ENCODE data around the gene ZCCHC7. TPM values are rescaled to one million over a fixed set of nuclear protein-coding genes. Genes with fewer than 3 reads are reported as not detected.

ZCCHC7 gene
- total and polyA plus RNA-seq, 10 of the 15 experiments (the other 5 are each of a cell fraction or from before 2014, with no cell fraction given), result 42.9 to 178 (median 53.3) TPM

DNA sequence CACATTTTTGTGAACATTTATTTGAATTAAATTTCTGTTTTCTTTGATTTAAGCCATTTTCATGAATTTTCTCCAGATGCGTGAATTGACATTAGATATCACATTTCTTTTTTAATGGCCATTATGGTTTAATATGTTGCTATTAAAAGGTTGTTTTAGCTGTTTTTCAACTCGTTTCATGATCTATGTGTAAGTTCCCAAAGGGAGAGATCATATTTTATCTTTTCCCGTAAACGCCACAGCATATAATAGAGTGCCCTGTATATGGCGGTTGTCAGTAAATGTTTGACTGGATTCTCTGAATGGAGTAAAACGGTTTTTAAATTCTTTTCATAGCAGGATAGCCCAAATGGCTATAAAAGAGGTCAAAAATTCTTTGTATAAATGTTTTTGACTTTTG is 35.8 kb downstream of the ZCCHC7 start (continued):
- TF ChIP-seq BHLHE40 (IDR thresholded peaks at IDR 0.05; ENCODE audit: borderline replicate concordance in 1 of 2, low read depth in 2 of 2, low read length in 1 of 2), result no peak
- TF ChIP-seq, protein P1, sequence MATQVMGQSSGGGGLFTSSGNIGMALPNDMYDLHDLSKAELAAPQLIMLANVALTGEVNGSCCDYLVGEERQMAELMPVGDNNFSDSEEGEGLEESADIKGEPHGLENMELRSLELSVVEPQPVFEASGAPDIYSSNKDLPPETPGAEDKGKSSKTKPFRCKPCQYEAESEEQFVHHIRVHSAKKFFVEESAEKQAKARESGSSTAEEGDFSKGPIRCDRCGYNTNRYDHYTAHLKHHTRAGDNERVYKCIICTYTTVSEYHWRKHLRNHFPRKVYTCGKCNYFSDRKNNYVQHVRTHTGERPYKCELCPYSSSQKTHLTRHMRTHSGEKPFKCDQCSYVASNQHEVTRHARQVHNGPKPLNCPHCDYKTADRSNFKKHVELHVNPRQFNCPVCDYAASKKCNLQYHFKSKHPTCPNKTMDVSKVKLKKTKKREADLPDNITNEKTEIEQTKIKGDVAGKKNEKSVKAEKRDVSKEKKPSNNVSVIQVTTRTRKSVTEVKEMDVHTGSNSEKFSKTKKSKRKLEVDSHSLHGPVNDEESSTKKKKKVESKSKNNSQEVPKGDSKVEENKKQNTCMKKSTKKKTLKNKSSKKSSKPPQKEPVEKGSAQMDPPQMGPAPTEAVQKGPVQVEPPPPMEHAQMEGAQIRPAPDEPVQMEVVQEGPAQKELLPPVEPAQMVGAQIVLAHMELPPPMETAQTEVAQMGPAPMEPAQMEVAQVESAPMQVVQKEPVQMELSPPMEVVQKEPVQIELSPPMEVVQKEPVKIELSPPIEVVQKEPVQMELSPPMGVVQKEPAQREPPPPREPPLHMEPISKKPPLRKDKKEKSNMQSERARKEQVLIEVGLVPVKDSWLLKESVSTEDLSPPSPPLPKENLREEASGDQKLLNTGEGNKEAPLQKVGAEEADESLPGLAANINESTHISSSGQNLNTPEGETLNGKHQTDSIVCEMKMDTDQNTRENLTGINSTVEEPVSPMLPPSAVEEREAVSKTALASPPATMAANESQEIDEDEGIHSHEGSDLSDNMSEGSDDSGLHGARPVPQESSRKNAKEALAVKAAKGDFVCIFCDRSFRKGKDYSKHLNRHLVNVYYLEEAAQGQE (IDR thresholded peaks at IDR 0.05; ENCODE audit: low read depth, low read length), result no peak

DNA sequence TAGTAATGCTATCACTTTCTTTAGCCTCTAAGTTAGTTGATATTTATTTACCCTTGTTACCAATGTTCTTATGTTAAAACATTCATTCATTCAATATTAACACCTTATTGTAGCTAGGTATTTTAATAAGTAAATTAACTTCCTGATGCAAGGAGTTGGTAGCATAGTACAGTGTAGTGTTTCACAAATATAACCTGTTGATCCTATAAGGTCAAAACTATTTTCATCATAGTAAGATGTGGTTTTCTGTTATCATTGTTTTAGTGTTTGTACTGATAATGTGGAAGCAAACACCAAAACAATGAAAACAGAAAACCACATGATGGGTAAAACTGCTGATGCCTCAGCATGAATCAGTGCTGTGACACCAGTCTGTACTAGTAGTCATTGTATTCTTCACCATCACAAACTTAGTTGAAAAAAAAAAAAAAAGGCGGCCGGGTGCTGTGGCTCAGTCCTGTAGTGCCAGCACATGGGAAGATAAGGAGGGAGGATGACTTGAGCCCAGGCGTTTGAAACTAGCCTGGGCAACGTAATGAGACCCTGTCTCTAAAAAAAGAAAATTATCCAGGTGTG is 36.5 kb downstream of the ZCCHC7 start:
- peaks cover 42% of the 10 kb centered on the region for H3K79me2 ChIP-seq (ENCODE audit: control insufficient read depth, insufficient read depth, low read length)
- POLR2A ChIA-PET, result interaction anchor here (0.6 to 1.6 kb wide), 3 partner anchors 14 to 156 kb away, joined by 3 to 7 read pairs (median 6); no protein-coding TSS in a partner anchor

More for the DNA sequence above, 36.5 kb downstream of the ZCCHC7 start:
- Histone ChIP-seq H3K27ac (ENCODE audit: control insufficient read depth, insufficient read depth) (no peak overlapping the region), H3K9ac (ENCODE audit: control insufficient read depth, insufficient read depth, low read length) (no peak overlapping the region), H3K4me2 (ENCODE audit: control insufficient read depth, insufficient read depth) (no peak overlapping the region), H4K20me1 (ENCODE audit: control insufficient read depth, insufficient read depth) (no peaks in the 10 kb centered on the region), H3K36me3 (ENCODE audit: control insufficient read depth in 2 of 2, insufficient read depth in 2 of 2, low read length in 1 of 2) (peaks cover 5 to 24% of the 10 kb centered on the region in 2 experiments; a peak in 3 of 4 replicates), H3K27me3 (replicated peaks in 1 of 2; ENCODE audit: control insufficient read depth in 2 of 2, insufficient read depth in 2 of 2, low read length in 1 of 2) (no peaks in the 10 kb centered on the region), H2AFZ (ENCODE audit: control insufficient read depth, low read depth, low read length) (no peak overlapping the region), H3K4me1 (ENCODE audit: control insufficient read depth, insufficient read depth, low read length) (peaks cover 8% of the 10 kb centered on the region; the same call in 1 of the 2 replicates), H3K4me3 (no peak overlapping the region), H3K9me3 (replicated peaks; ENCODE audit: control insufficient read depth, insufficient read depth, low read length) (peaks cover 3% of the 10 kb centered on the region; the same call in 2 of the 3 replicates)
- intact Hi-C loops (cut with micrococcal nuclease; ENCODE audit: unreplicated experiment) (no loop called here), in situ Hi-C loops (cut with MboI) (no loop called here)
- SMC1A ChIA-PET (ENCODE audit: uncharacterized antibody, unreplicated experiment), result interaction anchor here (0.9 to 1.8 kb wide), 4 partner anchors 9 to 18 kb away, joined by 3 to 9 read pairs (median 4); no protein-coding TSS in a partner anchor
- WGBS (ENCODE audit: insufficient coverage, insufficient replicate concordance, low lambda C conversion rate, missing lambda C conversion rate), result 100% methylated on average over 4 of the region's 4 CpGs
- FAIRE-seq (no peak), DNase-seq (ENCODE audit: low read depth, low spot score) (no peak), ATAC-seq (peak; percentile 77)
- no TSS peak for BruUV-seq (replicated peaks)
- RAD21 ChIA-PET (ENCODE audit: unreplicated experiment), result interaction anchor here (1.2 kb wide), 2 partner anchors 10 to 74 kb away, joined by 3 to 4 read pairs; no protein-coding TSS in a partner anchor
- 0 out of 2 replicates have a peak, but pooled peaks have one; percentile 28 for TF ChIP-seq RUNX3 (IDR thresholded peaks at IDR 0.05; ENCODE audit: low read length)
- 0 out of 4 replicates have a peak, but pooled peaks of 1 of the 2 experiments have one; percentile 13 for TF ChIP-seq EP300 (IDR thresholded peaks at IDR 0.05; ENCODE audit: borderline replicate concordance in 1 of 2, control insufficient read depth in 1 of 2, low read depth in 2 of 2, low read length in 2 of 2)
- TF ChIP-seq ZNF384 (IDR thresholded peaks at IDR 0.05; ENCODE audit: borderline replicate concordance, low read depth, low read length), result peak; percentile 41; the same call in 1 of the 2 replicates
- TF ChIP-seq, protein P2, sequence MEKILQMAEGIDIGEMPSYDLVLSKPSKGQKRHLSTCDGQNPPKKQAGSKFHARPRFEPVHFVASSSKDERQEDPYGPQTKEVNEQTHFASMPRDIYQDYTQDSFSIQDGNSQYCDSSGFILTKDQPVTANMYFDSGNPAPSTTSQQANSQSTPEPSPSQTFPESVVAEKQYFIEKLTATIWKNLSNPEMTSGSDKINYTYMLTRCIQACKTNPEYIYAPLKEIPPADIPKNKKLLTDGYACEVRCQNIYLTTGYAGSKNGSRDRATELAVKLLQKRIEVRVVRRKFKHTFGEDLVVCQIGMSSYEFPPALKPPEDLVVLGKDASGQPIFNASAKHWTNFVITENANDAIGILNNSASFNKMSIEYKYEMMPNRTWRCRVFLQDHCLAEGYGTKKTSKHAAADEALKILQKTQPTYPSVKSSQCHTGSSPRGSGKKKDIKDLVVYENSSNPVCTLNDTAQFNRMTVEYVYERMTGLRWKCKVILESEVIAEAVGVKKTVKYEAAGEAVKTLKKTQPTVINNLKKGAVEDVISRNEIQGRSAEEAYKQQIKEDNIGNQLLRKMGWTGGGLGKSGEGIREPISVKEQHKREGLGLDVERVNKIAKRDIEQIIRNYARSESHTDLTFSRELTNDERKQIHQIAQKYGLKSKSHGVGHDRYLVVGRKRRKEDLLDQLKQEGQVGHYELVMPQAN (conservative IDR thresholded peaks at IDR 0.05), result no peak
- CTCF ChIA-PET, result interaction anchor here (1.1 kb wide), 1 partner anchor 9 kb away, joined by 3 read pairs; no protein-coding TSS in a partner anchor

Measured in GM12878 (cell line).